COLO668 (cell line): ENCODE results near the gene FOXP1.
"Not testable (repeated sequence)": the region's sequence is repeated elsewhere in the genome, so short reads cannot be mapped to it uniquely, and the experiment has no call there.

ENCODE experiments used
- DNase-seq: peaks from one replicate; lab custom pipeline; 2025; ENCODE audit not compliant: unreplicated experiment; lab: John Stamatoyannopoulos, UW

The FOXP1 gene

GRCh38 chr3:71454512-71455403, 128.8 kb downstream of the FOXP1 start:
- DNase-seq = no peak

- no peak for DNase-seq
These were observed 129.6 kb downstream of the FOXP1 start for GRCh38 chr3:71453822-71454511.

DNA sequence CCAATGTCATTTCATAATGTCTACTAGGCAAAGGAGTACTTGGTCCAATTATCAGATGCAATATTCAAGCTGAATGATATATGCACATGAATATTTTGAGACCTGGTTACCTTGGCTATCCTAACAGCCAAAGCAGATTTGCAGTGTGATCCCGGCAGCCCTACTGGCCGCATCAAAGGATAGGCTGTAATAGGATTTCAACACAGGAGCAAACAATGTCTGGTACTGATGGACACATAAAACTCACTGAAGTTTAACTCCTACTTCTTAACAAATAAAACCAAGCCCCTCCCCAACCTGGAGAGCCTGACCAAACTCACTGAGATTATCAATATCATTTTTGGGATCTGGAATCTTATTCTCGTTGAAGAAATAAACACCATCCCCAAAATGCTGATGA, 130.2 kb downstream of the FOXP1 start:
- DNase-seq = no peak

DNA sequence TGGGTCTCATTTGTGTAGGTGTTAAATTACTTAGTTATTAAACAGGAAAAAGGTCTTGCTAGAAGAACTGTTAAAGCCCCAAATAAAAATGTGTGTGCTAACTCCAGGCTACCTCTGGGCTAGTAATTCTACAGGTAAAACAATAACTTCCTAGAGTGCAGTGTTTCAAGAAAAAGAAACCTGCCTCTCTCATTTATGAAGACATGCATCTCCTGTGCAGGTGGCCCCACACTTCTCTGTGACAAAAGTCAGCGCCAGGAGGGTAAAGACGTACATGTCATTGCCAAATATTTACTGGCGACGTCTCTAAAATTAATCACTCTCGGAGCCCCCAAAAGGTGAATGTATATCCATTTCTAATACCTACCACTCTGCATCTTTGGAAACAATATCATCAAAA, 131.7 kb downstream of the FOXP1 start:
- DNase-seq = no peak

GRCh38 chr3:71451060-71451459, 132.5 kb downstream of the FOXP1 start:
- no peak for DNase-seq

- no peak for DNase-seq
These were observed 133.4 kb downstream of the FOXP1 start for GRCh38 chr3:71450162-71450561.

- DNase-seq = no peak
These were observed 135.7 kb downstream of the FOXP1 start for GRCh38 chr3:71447803-71448202.

GRCh38 chr3:71447197-71447596, 136.3 kb downstream of the FOXP1 start:
- DNase-seq = no peak

DNA sequence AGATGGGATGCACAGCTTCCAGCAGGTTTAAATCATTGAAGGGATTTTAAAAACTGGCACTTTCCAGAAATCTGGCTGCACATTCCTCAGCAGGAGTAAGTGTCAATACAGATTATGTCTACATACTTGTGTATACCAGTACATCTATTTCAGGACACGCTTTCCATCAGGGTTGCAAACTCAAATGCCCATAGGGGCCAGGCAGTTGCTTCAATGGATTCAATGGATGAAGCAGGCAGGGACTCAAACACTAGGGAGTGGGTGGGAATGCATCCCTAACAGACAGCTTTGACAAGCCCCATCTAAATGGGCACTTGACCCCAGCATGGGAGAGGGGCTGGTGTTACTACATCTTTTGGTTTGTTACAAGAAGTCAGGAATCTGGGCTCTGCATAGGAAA, 136.8 kb downstream of the FOXP1 start:
- DNase-seq = no peak

DNA sequence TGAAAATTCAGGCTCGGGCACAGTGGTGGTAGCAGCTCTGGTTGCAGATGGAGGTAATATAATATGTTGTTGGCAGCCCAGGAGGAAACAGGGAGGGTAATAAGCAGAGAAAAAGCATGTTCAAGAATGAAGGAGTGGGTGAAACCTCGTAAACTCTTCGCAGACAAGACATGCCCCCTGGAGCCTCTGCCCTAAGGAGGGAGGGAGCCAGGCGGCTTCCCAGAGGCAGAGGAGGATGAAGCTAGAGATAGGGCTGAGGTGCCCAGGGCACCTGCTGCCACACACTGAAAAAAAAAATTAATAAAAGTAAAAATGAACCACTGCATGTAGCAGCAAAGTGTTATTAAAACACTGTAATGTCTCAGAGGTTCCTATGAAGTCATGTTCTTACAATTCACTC, 137.3 kb downstream of the FOXP1 start:
- DNase-seq = no peak

- no peak for DNase-seq
These were observed 138.7 kb downstream of the FOXP1 start for GRCh38 chr3:71444861-71445259.

GRCh38 chr3:71444028-71444860, 139.3 kb downstream of the FOXP1 start:
- no peak for DNase-seq

- DNase-seq = no peak
These were observed 140.2 kb downstream of the FOXP1 start for GRCh38 chr3:71443332-71443731.

DNA sequence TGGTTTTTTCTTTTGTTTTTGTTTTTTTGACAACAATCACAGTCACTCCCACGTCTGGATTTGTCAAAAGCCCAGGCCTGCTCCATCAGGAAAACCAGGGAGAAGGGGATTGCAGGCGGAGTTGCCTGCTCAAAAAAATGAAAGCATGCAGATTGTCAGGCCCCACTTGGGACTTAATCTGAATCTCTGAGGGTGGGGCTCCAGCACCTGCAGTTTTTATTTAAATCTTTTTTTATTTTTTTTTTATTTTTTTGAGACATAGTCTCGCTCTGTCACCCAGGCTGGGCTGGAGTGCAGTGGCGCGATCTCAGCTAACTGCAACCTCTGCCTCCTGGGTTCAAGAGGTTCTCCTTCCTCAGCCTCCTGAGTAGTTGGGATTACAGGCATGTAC, 140.9 kb downstream of the FOXP1 start:
- DNase-seq = no peak

DNA sequence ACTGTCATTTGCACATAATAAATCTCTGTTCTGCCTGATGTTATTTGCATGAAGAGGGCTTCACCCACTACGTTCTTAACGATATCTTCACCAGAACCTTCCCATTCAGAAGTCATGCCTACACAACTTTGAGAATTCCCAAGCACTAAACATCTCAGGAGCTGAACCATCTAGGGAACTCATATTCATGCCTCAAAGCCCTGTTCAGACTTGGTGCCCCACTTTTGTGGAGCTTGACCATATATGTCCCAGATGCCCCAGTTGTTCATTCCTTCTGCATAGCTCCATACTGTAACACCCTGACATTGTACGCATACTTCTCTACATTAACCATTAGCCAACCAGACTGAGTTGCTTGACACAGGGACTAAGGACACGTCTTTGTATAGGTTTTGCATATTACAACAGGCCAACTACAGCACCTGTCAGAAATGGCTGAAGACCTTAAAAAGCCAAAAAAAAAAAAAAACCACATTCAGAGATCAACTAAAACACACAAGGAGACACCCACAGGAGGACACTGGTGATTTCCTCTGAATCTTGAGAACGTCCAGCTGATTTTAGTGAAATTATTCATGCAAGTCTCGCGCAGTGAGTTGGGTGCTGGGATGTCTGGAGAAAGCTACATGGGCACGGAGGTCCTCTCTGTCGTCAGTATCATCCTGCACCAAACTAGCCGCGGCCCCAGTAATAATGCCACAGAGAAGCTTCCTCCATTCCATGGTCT, 141.4 kb downstream of the FOXP1 start:
- no peak for DNase-seq

GRCh38 chr3:71441217-71441924, 142.2 kb downstream of the FOXP1 start:
- no peak for DNase-seq

GRCh38 chr3:71438904-71439303, 144.6 kb downstream of the FOXP1 start:
- DNase-seq = no peak

- DNase-seq = no peak
These were observed 145.3 kb downstream of the FOXP1 start for GRCh38 chr3:71438071-71438685.

GRCh38 chr3:71436337-71436736, 147.2 kb downstream of the FOXP1 start:
- no peak for DNase-seq

- DNase-seq = not testable (repeated sequence)
These were observed 147.7 kb downstream of the FOXP1 start for GRCh38 chr3:71435836-71436235.
